ENCODE data around the gene SLC25A27.

SLC25A27 gene

DNA sequence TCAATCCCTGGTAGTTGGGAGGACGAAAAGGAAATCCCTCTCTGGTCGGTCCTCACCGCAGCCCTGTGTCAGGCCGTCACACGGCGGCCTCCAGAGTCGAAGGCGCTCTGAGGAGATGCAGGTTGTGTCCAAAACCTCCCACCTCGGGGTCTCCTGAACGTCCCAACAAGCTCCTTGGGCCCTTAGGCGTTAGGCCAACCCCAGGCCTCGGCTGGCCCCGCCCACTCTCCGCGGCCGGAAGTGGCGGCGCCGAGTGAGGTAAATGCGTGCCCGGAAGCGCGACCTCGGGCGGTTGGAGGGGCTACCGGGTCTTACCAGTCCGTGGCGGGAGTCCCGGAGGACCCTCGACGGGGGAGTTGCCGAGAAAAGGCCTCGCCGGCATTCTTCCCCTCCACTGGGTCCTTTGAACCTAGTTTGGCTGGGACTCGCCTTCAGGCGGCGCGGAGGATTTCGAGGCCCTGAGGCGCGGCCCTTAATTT, 34.9 kb downstream of the SLC25A27 start, which contains the start of gene TDRD6:
Gene TDRD6, plus strand, starts transcription at position 267 of the 479 bp plus-strand sequence. CDS start 244 bp downstream, outside the sequence.
- H3K4me1 ChIP-seq (ENCODE audit: control insufficient read depth in 1 of 2, insufficient read depth in 1 of 2, low read depth in 1 of 2, low read length in 1 of 2): no peaks in the 10 kb centered on the region

DNA sequence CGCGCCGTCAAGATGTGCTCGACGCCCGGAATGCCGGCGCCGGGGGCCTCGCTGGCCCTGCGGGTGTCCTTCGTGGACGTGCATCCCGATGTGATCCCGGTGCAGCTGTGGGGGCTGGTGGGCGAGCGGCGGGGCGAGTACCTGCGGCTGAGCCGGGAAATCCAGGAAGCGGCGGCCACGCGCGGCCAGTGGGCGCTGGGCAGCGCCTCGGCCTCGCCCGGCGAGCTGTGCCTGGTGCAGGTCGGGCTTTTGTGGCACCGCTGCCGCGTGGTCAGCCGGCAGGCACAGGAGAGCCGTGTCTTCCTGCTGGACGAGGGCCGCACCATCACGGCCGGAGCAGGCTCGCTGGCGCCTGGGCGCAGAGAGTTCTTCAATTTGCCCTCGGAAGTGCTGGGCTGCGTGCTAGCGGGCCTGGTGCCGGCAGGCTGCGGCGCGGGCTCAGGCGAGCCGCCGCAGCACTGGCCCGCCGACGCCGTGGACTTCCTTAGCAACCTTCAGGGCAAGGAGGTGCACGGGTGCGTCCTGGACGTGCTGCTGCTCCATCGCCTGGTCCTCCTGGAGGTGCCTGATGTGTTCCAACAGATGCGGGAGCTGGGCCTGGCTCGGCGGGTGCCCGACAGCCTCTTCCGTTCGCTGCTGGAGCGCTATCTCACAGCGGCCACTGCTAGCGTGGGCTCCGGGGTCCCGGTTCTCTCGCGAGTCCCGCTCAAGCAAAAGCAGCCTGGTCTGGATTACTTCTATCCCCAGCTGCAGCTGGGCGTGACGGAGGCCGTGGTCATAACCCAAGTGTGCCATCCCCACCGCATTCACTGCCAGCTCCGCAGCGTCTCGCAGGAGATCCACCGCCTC, 35.6 kb downstream of the SLC25A27 start:
- Histone ChIP-seq H3K27ac (no peak overlapping the region), H3K36me3 (no peaks in the 10 kb centered on the region), H3K4me1 (ENCODE audit: control insufficient read depth in 1 of 2, insufficient read depth in 1 of 2, low read depth in 1 of 2, low read length in 1 of 2) (no peaks in the 10 kb centered on the region), H3K27me3 (no peaks in the 10 kb centered on the region), H3K4me3 (ENCODE audit: low read depth in 1 of 2, low read length in 1 of 2) (no peak overlapping the region), H3K9me3 (peaks cover 5% of the 10 kb centered on the region)
- TF ChIP-seq, protein P1, sequence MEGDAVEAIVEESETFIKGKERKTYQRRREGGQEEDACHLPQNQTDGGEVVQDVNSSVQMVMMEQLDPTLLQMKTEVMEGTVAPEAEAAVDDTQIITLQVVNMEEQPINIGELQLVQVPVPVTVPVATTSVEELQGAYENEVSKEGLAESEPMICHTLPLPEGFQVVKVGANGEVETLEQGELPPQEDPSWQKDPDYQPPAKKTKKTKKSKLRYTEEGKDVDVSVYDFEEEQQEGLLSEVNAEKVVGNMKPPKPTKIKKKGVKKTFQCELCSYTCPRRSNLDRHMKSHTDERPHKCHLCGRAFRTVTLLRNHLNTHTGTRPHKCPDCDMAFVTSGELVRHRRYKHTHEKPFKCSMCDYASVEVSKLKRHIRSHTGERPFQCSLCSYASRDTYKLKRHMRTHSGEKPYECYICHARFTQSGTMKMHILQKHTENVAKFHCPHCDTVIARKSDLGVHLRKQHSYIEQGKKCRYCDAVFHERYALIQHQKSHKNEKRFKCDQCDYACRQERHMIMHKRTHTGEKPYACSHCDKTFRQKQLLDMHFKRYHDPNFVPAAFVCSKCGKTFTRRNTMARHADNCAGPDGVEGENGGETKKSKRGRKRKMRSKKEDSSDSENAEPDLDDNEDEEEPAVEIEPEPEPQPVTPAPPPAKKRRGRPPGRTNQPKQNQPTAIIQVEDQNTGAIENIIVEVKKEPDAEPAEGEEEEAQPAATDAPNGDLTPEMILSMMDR (IDR thresholded peaks at IDR 0.05): no peak

More for the DNA sequence above, 34.9 kb downstream of the SLC25A27 start, which contains the start of gene TDRD6:
- Histone ChIP-seq H3K9me3 (peaks cover 5% of the 10 kb centered on the region), H3K27ac (no peak within 1 kb of the TSS), H3K27me3 (no peaks in the 10 kb centered on the region), H3K36me3 (no peaks in the 10 kb centered on the region), H3K4me3 (ENCODE audit: low read depth in 1 of 2, low read length in 1 of 2) (no peak within 1 kb of the TSS)
- TF ChIP-seq, protein P1 (IDR thresholded peaks at IDR 0.05): no peak

DNA sequence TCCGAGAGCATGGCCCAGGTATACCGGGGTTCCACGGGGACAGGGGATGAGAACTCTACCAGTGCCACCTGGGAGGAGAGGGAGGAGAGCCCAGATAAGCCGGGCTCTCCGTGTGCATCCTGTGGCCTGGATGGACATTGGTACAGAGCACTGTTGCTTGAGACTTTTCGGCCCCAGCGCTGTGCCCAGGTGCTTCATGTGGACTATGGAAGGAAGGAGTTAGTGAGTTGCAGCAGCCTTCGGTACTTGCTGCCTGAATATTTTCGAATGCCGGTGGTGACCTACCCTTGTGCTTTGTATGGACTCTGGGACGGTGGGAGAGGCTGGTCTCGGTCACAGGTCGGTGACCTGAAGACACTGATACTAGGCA, 36.2 kb downstream of the SLC25A27 start:
- TF ChIP-seq, protein P1 (IDR thresholded peaks at IDR 0.05): no peak
- peaks cover 5% of the 10 kb centered on the region for H3K9me3 ChIP-seq
- no peak overlapping the region for H3K4me3 ChIP-seq (ENCODE audit: low read depth in 1 of 2, low read length in 1 of 2)
- no peak overlapping the region for H3K27ac ChIP-seq
- H3K36me3 ChIP-seq: no peaks in the 10 kb centered on the region
- H3K27me3 ChIP-seq: no peaks in the 10 kb centered on the region
- H3K4me1 ChIP-seq (ENCODE audit: control insufficient read depth in 1 of 2, insufficient read depth in 1 of 2, low read depth in 1 of 2, low read length in 1 of 2): no peaks in the 10 kb centered on the region

DNA sequence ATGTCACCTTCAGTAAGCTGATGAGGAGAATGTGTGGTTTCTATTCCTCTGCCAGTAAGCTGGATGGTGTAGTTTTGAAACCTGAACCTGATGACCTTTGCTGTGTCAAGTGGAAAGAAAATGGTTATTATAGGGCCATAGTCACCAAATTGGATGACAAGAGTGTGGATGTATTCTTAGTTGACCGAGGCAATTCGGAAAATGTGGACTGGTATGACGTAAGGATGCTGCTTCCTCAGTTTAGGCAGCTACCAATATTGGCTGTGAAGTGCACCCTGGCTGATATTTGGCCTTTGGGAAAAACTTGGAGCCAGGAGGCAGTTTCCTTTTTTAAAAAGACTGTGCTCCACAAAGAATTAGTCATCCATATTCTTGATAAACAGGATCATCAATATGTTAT, 36.9 kb downstream of the SLC25A27 start:
- Histone ChIP-seq H3K4me3 (ENCODE audit: low read depth in 1 of 2, low read length in 1 of 2) (no peak overlapping the region), H3K27me3 (no peaks in the 10 kb centered on the region), H3K4me1 (ENCODE audit: control insufficient read depth in 1 of 2, insufficient read depth in 1 of 2, low read depth in 1 of 2, low read length in 1 of 2) (no peaks in the 10 kb centered on the region), H3K9me3 (peaks cover 5% of the 10 kb centered on the region), H3K36me3 (no peaks in the 10 kb centered on the region), H3K27ac (no peak overlapping the region)
- TF ChIP-seq, protein P1 (IDR thresholded peaks at IDR 0.05): no peak

DNA sequence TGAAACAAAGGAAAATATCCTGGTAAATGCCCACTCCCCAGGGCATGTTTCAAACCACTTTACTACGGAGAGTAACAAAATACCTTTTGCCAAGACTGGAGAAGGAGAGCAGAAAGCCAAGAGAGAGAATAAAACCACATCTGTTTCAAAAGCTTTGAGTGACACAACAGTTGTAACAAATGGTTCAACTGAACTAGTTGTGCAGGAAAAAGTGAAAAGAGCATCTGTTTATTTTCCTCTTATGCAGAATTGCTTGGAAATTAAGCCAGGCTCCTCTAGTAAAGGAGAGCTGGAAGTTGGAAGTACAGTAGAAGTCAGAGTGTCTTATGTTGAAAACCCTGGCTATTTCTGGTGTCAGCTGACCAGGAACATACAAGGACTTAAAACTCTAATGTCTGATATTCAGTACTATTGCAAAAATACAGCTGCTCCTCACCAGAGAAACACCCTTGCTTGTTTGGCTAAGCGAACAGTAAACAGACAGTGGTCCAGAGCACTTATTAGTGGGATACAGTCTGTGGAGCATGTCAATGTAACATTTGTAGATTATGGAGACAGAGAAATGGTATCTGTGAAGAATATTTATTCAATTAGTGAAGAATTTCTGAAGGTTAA, 37.5 kb downstream of the SLC25A27 start:
- no peak overlapping the region for H3K27ac ChIP-seq
- peaks cover 5% of the 10 kb centered on the region for H3K9me3 ChIP-seq
- H3K36me3 ChIP-seq: no peaks in the 10 kb centered on the region
- no peaks in the 10 kb centered on the region for H3K4me1 ChIP-seq (ENCODE audit: control insufficient read depth in 1 of 2, insufficient read depth in 1 of 2, low read depth in 1 of 2, low read length in 1 of 2)
- H3K4me3 ChIP-seq (ENCODE audit: low read depth in 1 of 2, low read length in 1 of 2): no peak overlapping the region
- TF ChIP-seq, protein P1 (IDR thresholded peaks at IDR 0.05): no peak
- H3K27me3 ChIP-seq: no peaks in the 10 kb centered on the region

Data from neutrophil (primary cell).